ENCODE data around the gene UNCX.

DNA sequence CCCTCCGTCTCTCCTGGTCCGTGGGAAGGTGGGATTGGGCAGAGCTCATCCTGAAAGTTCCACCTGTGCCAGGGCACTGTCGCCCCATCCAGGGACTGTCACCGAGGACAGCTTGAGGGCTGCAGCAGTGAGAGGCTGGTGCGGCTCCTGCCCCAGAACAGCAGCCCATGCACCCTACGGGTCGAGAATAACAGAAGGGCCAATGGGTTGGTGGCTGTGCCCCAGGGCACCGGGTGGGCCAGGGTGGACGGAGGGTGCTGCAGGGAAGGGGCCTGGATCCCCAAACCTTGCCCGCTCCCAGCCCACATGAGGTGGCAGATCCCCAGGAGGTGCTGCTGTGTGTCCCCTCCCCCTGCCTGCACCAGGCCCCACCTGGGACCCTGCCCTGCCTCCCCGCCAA, 23.9 kb downstream of the UNCX start:
- TF ChIP-seq EZH2phosphoT487 (IDR thresholded peaks at IDR 0.05; ENCODE audit: low read depth, severe bottlenecking, unreplicated experiment) = no peak
- TF ChIP-seq, protein P1, sequence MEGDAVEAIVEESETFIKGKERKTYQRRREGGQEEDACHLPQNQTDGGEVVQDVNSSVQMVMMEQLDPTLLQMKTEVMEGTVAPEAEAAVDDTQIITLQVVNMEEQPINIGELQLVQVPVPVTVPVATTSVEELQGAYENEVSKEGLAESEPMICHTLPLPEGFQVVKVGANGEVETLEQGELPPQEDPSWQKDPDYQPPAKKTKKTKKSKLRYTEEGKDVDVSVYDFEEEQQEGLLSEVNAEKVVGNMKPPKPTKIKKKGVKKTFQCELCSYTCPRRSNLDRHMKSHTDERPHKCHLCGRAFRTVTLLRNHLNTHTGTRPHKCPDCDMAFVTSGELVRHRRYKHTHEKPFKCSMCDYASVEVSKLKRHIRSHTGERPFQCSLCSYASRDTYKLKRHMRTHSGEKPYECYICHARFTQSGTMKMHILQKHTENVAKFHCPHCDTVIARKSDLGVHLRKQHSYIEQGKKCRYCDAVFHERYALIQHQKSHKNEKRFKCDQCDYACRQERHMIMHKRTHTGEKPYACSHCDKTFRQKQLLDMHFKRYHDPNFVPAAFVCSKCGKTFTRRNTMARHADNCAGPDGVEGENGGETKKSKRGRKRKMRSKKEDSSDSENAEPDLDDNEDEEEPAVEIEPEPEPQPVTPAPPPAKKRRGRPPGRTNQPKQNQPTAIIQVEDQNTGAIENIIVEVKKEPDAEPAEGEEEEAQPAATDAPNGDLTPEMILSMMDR (IDR thresholded peaks at IDR 0.05; ENCODE audit: poor library complexity) = no peak

Data from hepatocyte (in vitro differentiated cells).